H9 (cell line): ENCODE results near the gene SLC12A8. TPM values are rescaled to one million over a fixed set of nuclear protein-coding genes. Genes with fewer than 3 reads are reported as not detected.

Experiments
- DNase-seq: peaks from one replicate; pipeline ENCODE4 v3.0.0-alpha.2; 2017
- H2AFZ ChIP-seq: one replicate; pipeline ENCODE4 v1.6.1; 2013; ENCODE audit warnings: mild to moderate bottlenecking, low read length, control low read depth, moderate library complexity
- H2AK5ac ChIP-seq: 2 replicates; pipeline ENCODE4 v1.6.1; 2013; ENCODE audit warnings: low read length, control low read depth, mixed read lengths; ENCODE audit not compliant: insufficient read length
- H2BK120ac ChIP-seq: one replicate; pipeline ENCODE4 v1.6.1; 2013; ENCODE audit warnings: low read depth, mild to moderate bottlenecking, low read length, control low read depth, inconsistent platforms; ENCODE audit not compliant: poor library complexity, severe bottlenecking
- H2BK12ac ChIP-seq: 2 replicates; pipeline ENCODE4 v1.6.1; 2013; ENCODE audit warnings: low read length, control low read depth, mixed read lengths, low read depth; ENCODE audit not compliant: insufficient read length
- H2BK15ac ChIP-seq: 2 replicates; pipeline ENCODE4 v1.6.1; 2013; ENCODE audit warnings: low read depth, low read length, control low read depth
- H2BK20ac ChIP-seq: one replicate; pipeline ENCODE4 v1.6.1; 2013; ENCODE audit warnings: low read depth, mild to moderate bottlenecking, low read length, control low read depth, inconsistent platforms; ENCODE audit not compliant: poor library complexity, severe bottlenecking
- H2BK5ac ChIP-seq: 2 replicates; pipeline ENCODE4 v1.6.1; 2013; ENCODE audit warnings: low read length, control low read depth, mixed read lengths; ENCODE audit not compliant: insufficient read length
- H3K14ac ChIP-seq: 2 replicates; pipeline ENCODE4 v1.6.1; 2013; ENCODE audit warnings: low read length, control low read depth; ENCODE audit not compliant: insufficient read depth
- H3K18ac ChIP-seq: 2 replicates; pipeline ENCODE4 v1.6.1; 2013; ENCODE audit warnings: low read depth, mild to moderate bottlenecking, mixed read lengths, low read length, control low read depth; ENCODE audit not compliant: insufficient read length
- H3K23ac ChIP-seq: 2 replicates; pipeline ENCODE4 v1.6.1; 2013; ENCODE audit warnings: low read length, control low read depth, mixed read lengths, low read depth; ENCODE audit not compliant: insufficient read length
- H3K23me2 ChIP-seq: 2 replicates; pipeline ENCODE4 v1.6.1; 2013; ENCODE audit warnings: low read depth, mild to moderate bottlenecking, mixed read lengths, low read length, control low read depth; ENCODE audit not compliant: insufficient read length, poor library complexity, severe bottlenecking
- H3K27ac ChIP-seq: 2 replicates; pipeline ENCODE4 v1.5.1; 2013; ENCODE audit warnings: low read length, control low read depth, mixed read lengths, low read depth; ENCODE audit not compliant: insufficient read length
- H3K27me3 ChIP-seq: 2 replicates; pipeline ENCODE4 v1.6.1; 2013; ENCODE audit warnings: low read length, control low read depth, inconsistent platforms; ENCODE audit not compliant: insufficient read depth
- H3K4ac ChIP-seq: 2 replicates; pipeline ENCODE4 v1.6.1; 2013; ENCODE audit warnings: low read depth, mild to moderate bottlenecking, control low read depth, inconsistent platforms, low read length, moderate library complexity
- H3K4me1 ChIP-seq: 2 replicates; pipeline ENCODE4 v1.6.1; 2013; ENCODE audit warnings: low read length, control low read depth, inconsistent platforms; ENCODE audit not compliant: insufficient read depth
- H3K4me2 ChIP-seq: 2 replicates; pipeline ENCODE4 v1.6.1; 2013; ENCODE audit warnings: low read length, control low read depth, mixed read lengths; ENCODE audit not compliant: insufficient read length, insufficient read depth
- H3K56ac ChIP-seq: 2 replicates; pipeline ENCODE4 v1.6.1; 2013; ENCODE audit warnings: low read depth, mild to moderate bottlenecking, mixed read lengths, low read length, control low read depth; ENCODE audit not compliant: insufficient read length
- H3K79me1 ChIP-seq: 2 replicates; pipeline ENCODE4 v1.6.1; 2013; ENCODE audit warnings: low read depth, mild to moderate bottlenecking, moderate library complexity, low read length, control low read depth, inconsistent platforms; ENCODE audit not compliant: insufficient read depth, poor library complexity, severe bottlenecking
- H3K79me2 ChIP-seq: 2 replicates; pipeline ENCODE4 v1.6.1; 2013; ENCODE audit warnings: low read length, control low read depth, inconsistent platforms; ENCODE audit not compliant: insufficient read depth
- H3K9ac ChIP-seq: 2 replicates; pipeline ENCODE4 v1.6.1; 2013; ENCODE audit warnings: low read length, control low read depth, mixed read lengths; ENCODE audit not compliant: insufficient read length; ENCODE audit errors: extremely low read depth
- H3K9me3 ChIP-seq: one replicate; pipeline ENCODE4 v1.6.1; 2013; ENCODE audit warnings: low read depth, low read length, inconsistent platforms; ENCODE audit not compliant: control insufficient read depth
- H3T11ph ChIP-seq: one replicate; pipeline ENCODE4 v1.6.1; 2013; ENCODE audit warnings: mild to moderate bottlenecking, low read length, control low read depth, inconsistent platforms
- H4K20me1 ChIP-seq: one replicate; pipeline ENCODE4 v1.6.1; 2013; ENCODE audit not compliant: control insufficient read depth, insufficient read length, insufficient read depth
- H4K5ac ChIP-seq: 2 replicates; pipeline ENCODE4 v1.6.1; 2013; ENCODE audit warnings: low read depth, mild to moderate bottlenecking, mixed read lengths, low read length, control low read depth; ENCODE audit not compliant: insufficient read length
- H4K8ac ChIP-seq: replicated peaks from 2 replicates; pipeline ENCODE4 v1.6.1; 2013; ENCODE audit warnings: low read length, control low read depth, mixed read lengths, low read depth; ENCODE audit not compliant: insufficient read length
- H4K91ac ChIP-seq: 2 replicates; pipeline ENCODE4 v1.6.1; 2013; ENCODE audit warnings: low read depth, mild to moderate bottlenecking, moderate library complexity, mixed read lengths, low read length, control low read depth; ENCODE audit not compliant: insufficient read length
- H3K27ac Mint-ChIP-seq, 3 experiments: 2 replicates in 2 of 3; 3 replicates in 1 of 3; pipeline ENCODE4 v1.8.0; 2020 to 2021; ENCODE audit warnings: mixed read lengths in 3 of 3, mild to moderate bottlenecking in 1 of 3, moderate library complexity in 1 of 3
- H3K27me3 Mint-ChIP-seq: 2 replicates; pipeline ENCODE4 v1.8.0; 2021; ENCODE audit warnings: low read depth, mild to moderate bottlenecking, moderate library complexity, mixed read lengths
- H3K36me3 Mint-ChIP-seq, 3 experiments: 2 replicates in 2 of 3; 3 replicates in 1 of 3; pipeline ENCODE4 v1.8.0; 2020 to 2021; ENCODE audit warnings: low read depth in 3 of 3, mixed read lengths in 3 of 3; ENCODE audit not compliant: insufficient read depth in 1 of 3
- H3K4me1 Mint-ChIP-seq, 2 experiments: 2 replicates each; pipeline ENCODE4 v1.8.0; 2020; ENCODE audit warnings: mixed read lengths in 2 of 2
- H3K4me3 Mint-ChIP-seq, 2 experiments: 2 replicates in 1 of 2; 3 replicates in 1 of 2; pipeline ENCODE4 v1.8.0; 2020 to 2021; ENCODE audit warnings: mild to moderate bottlenecking in 2 of 2, mixed read lengths in 2 of 2, moderate library complexity in 1 of 2
- H3K9me3 Mint-ChIP-seq, 2 experiments: 2 replicates in 1 of 2; 3 replicates in 1 of 2; pipeline ENCODE4 v1.8.0; 2020; ENCODE audit warnings: mild to moderate bottlenecking in 2 of 2, mixed read lengths in 2 of 2, moderate library complexity in 1 of 2
- CTCF ChIP-seq: fragments of 200-600 bp; sonication (generic); conservative IDR thresholded peaks from 3 replicates; pipeline ENCODE4 v1.8.0; 2021; ENCODE audit warnings: antibody characterized with exemption, mild to moderate bottlenecking
- WGBS: extraction: QIAGEN DNeasy Blood & Tissue Kit; methylation state at CpG from one replicate; pipeline ENCODE4 v1.1.7; 2013; ENCODE audit warnings: missing lambda C conversion rate, low lambda C conversion rate, mixed read lengths; ENCODE audit not compliant: insufficient read length; ENCODE audit errors: extremely low coverage; 5-methylcytosine and 5-hydroxymethylcytosine counted together
- total RNA-seq: library from RNA; stranded (reverse); gene quantifications from 2 replicates; pipeline ENCODE4 v1.2.1, GENCODE V29; 2021

The SLC12A8 gene
- total RNA-seq, 1 experiment from 2014 or later = 8.2 TPM

GRCh38 chr3:125262161-125262560 is 49.6 kb upstream of the SLC12A8 start:
- Histone ChIP-seq H3K4me1 (no peaks in the 10 kb centered on the region), H4K5ac (no peak overlapping the region), H2BK12ac (no peak overlapping the region), H2BK15ac (no peak overlapping the region), H2BK120ac (no peak overlapping the region), H4K8ac (no peak overlapping the region), H3K9me3 (no peaks in the 10 kb centered on the region), H3K56ac (no peak overlapping the region), H4K91ac (no peak overlapping the region), H2AFZ (no peak overlapping the region), H2AK5ac (no peak overlapping the region), H3K79me2 (no peaks in the 10 kb centered on the region), H3K23me2 (no peaks in the 10 kb centered on the region), H3K79me1 (peaks cover 2% of the 10 kb centered on the region), H3T11ph (no peak overlapping the region), H3K18ac (no peak overlapping the region), H3K23ac (no peak overlapping the region), H3K4ac (no peak overlapping the region), H3K14ac (no peak overlapping the region), H2BK5ac (no peak overlapping the region), H2BK20ac (no peak overlapping the region), H3K9ac (no peak overlapping the region), H4K20me1 (no peaks in the 10 kb centered on the region), H3K27me3 (no peaks in the 10 kb centered on the region), H3K4me2 (no peak overlapping the region), H3K27ac (no peak overlapping the region)
- peaks cover 5 to 6% of the 10 kb centered on the region in 2 experiments for H3K9me3 Mint-ChIP-seq
- no peak for DNase-seq
- H3K4me1 Mint-ChIP-seq = peaks cover 2 to 5% of the 10 kb centered on the region in 2 experiments; a peak in 2 of 4 replicates
- no peaks in the 10 kb centered on the region; the same call in 1 of the 2 replicates for H3K27me3 Mint-ChIP-seq
- no peak overlapping the region for H3K27ac Mint-ChIP-seq
- peaks cover 7 to 10% (median 7%) of the 10 kb centered on the region in 3 experiments; a peak in 6 of 7 replicates for H3K36me3 Mint-ChIP-seq
- no peak for TF ChIP-seq CTCF
- no CpG with 5 or more reads among the region's 1 CpG for WGBS
- H3K4me3 Mint-ChIP-seq = no peak overlapping the region
